Right atrium auricular region (tissue), 2 donors: ENCODE measurements around the gene RAI14. TPM values are rescaled to one million over a fixed set of nuclear protein-coding genes. Genes with fewer than 3 reads are reported as not detected.

Experiments used
- DNase-seq: peaks from one replicate; pipeline ENCODE4 v3.0.0-alpha.2; 2019; ENCODE audit warnings: low spot score
- H3K27ac ChIP-seq, 2 donors: fragments of 200-600 bp; sonication (generic); 1 replicate in 1 of 2; 2 replicates in 1 of 2; pipeline ENCODE4 v1.5.1; 2016 to 2019
- H3K27me3 ChIP-seq, 2 donors: fragments of 200-600 bp; sonication (generic); one replicate each; pipeline versions ENCODE4 v1.5.1 to v1.6.0; 2017 to 2019
- H3K36me3 ChIP-seq: fragments of 200-600 bp; sonication (generic); one replicate; pipeline ENCODE4 v1.5.1; 2016
- H3K4me1 ChIP-seq, 2 donors: fragments of 200-600 bp; sonication (generic); one replicate each; pipeline versions ENCODE4 v1.5.1 to v1.6.0; 2017 to 2019
- H3K4me3 ChIP-seq, 2 donors: fragments of 200-600 bp; sonication (generic); 1 replicate in 1 of 2; 2 replicates in 1 of 2; pipeline ENCODE4 v1.5.1; 2017 to 2019; ENCODE audit warnings: mild to moderate bottlenecking in 1 of 2, moderate library complexity in 1 of 2
- H3K9me3 ChIP-seq, 2 donors: fragments of 200-600 bp; sonication (generic); one replicate each; pipeline ENCODE4 v1.5.1; 2019
- total RNA-seq, 2 donors: library from RNA; depleted of rRNA; stranded (reverse); fragments of >200 nt; gene quantifications; one replicate each; pipeline ENCODE4 v1.1.0, GENCODE V29; 2016
- TF ChIP-seq, protein P1 (sequence below), 2 donors: fragments of 200-600 bp; sonication (generic); IDR thresholded peaks; one replicate each; pipeline ENCODE4 v1.5.1; 2019; ENCODE audit warnings: antibody characterized with exemption in 2 of 2

Gene RAI14
- total RNA-seq, 2 donors from 2014 or later = 14.0 to 21.3 TPM

DNA sequence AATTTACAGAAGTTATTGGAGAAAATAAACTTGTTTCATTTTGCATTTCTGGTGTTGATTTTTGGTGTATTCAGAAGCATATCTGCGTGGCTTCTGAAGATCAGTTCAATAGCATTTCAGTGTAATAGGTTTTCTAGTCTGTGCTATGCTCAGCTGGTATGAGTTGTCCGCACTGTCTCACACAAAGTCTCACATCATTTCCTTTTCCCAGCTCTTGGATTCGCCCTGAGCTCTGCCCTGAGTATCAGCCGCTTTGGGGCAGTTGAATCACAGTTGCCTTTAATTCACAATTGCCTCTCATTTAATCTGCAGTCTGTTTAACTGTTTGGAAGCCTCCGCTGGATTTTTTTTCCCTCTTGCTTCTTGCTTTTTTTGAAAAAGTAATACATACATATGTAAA lies 176.4 kb downstream of the RAI14 start:
- TF ChIP-seq, protein P1, sequence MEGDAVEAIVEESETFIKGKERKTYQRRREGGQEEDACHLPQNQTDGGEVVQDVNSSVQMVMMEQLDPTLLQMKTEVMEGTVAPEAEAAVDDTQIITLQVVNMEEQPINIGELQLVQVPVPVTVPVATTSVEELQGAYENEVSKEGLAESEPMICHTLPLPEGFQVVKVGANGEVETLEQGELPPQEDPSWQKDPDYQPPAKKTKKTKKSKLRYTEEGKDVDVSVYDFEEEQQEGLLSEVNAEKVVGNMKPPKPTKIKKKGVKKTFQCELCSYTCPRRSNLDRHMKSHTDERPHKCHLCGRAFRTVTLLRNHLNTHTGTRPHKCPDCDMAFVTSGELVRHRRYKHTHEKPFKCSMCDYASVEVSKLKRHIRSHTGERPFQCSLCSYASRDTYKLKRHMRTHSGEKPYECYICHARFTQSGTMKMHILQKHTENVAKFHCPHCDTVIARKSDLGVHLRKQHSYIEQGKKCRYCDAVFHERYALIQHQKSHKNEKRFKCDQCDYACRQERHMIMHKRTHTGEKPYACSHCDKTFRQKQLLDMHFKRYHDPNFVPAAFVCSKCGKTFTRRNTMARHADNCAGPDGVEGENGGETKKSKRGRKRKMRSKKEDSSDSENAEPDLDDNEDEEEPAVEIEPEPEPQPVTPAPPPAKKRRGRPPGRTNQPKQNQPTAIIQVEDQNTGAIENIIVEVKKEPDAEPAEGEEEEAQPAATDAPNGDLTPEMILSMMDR (IDR thresholded peaks at IDR 0.05) = no peak
- no peak for DNase-seq
- H3K4me3 ChIP-seq = no peak overlapping the region
- H3K9me3 ChIP-seq = no peaks in the 10 kb centered on the region
- H3K36me3 ChIP-seq = no peaks in the 10 kb centered on the region
- H3K27me3 ChIP-seq = no peaks in the 10 kb centered on the region
- no peak overlapping the region for H3K27ac ChIP-seq
- H3K4me1 ChIP-seq = no peaks in the 10 kb centered on the region

GRCh38 chr5:34833090-34833489 lies 177.0 kb downstream of the RAI14 start:
- H3K27me3 ChIP-seq = no peaks in the 10 kb centered on the region
- no peak overlapping the region for H3K27ac ChIP-seq
- TF ChIP-seq, protein P1 (IDR thresholded peaks at IDR 0.05) = no peak
- no peak for DNase-seq
- no peaks in the 10 kb centered on the region for H3K4me1 ChIP-seq
- no peaks in the 10 kb centered on the region for H3K36me3 ChIP-seq
- H3K4me3 ChIP-seq = no peak overlapping the region
- H3K9me3 ChIP-seq = no peaks in the 10 kb centered on the region

GRCh38 chr5:34833976-34834793 lies 178.1 kb downstream of the RAI14 start:
- H3K4me1 ChIP-seq = peaks cover 0 to 4% of the 10 kb centered on the region in 2 donors
- H3K4me3 ChIP-seq = no peak overlapping the region
- no peaks in the 10 kb centered on the region for H3K36me3 ChIP-seq
- TF ChIP-seq, protein P1 (IDR thresholded peaks at IDR 0.05) = no peak
- no peaks in the 10 kb centered on the region for H3K9me3 ChIP-seq
- no peak for DNase-seq
- H3K27ac ChIP-seq = peak overlapping the region in 1 of 2 donors; percentile 30
- H3K27me3 ChIP-seq = no peaks in the 10 kb centered on the region

DNA sequence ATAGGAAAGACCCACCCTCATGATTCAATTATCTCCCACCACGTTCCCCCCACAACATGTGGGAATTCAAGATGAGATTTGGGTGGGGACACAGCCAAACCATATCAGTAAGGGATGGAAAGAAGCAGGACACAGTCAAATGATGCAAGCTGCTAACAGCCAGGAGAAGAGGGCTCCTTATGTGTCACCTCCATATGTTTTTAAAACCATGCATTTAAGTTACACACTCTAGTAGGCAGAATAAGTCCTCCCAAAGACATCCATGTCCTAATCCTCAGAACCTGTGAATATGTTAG lies 178.6 kb downstream of the RAI14 start:
- H3K4me3 ChIP-seq = no peak overlapping the region
- H3K36me3 ChIP-seq = no peaks in the 10 kb centered on the region
- no peaks in the 10 kb centered on the region for H3K27me3 ChIP-seq
- no peak overlapping the region for H3K27ac ChIP-seq
- H3K4me1 ChIP-seq = peaks cover 0 to 4% of the 10 kb centered on the region in 2 donors
- TF ChIP-seq, protein P1 (IDR thresholded peaks at IDR 0.05) = no peak
- H3K9me3 ChIP-seq = no peaks in the 10 kb centered on the region
- DNase-seq = no peak

DNA sequence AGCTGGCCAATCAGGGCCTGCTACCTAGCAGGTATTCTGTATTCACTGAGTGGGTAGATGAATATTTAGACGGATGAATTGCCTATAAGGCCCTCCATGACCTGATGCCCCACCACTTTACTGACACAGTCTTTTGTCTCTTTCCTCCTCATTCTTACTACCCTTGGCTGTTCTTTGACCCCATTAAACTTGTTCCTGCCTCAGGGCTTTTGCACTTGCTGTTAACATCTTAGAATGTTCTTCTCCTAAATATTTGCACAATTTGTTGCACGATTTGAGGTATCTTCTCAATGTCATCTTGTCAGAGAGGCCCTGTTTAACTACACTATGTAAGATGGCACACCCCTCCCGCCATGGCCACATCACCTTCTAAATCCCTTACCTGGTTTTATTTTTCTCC lies 179.5 kb downstream of the RAI14 start:
- H3K4me3 ChIP-seq = no peak overlapping the region
- no peak overlapping the region for H3K27ac ChIP-seq
- peaks cover 0 to 4% of the 10 kb centered on the region in 2 donors for H3K4me1 ChIP-seq
- no peaks in the 10 kb centered on the region for H3K27me3 ChIP-seq
- no peaks in the 10 kb centered on the region for H3K9me3 ChIP-seq
- TF ChIP-seq, protein P1 (IDR thresholded peaks at IDR 0.05) = no peak
- DNase-seq = no peak
- no peaks in the 10 kb centered on the region for H3K36me3 ChIP-seq
